AG04450 (cell line): ENCODE measurements around the gene PTPRCAP. TPM values are rescaled to one million over a fixed set of nuclear protein-coding genes. Genes with fewer than 3 reads are reported as not detected.
"Not testable (repeated sequence)": the region's sequence is repeated elsewhere in the genome, so short reads cannot be mapped to it uniquely, and the experiment has no call there.

ENCODE experiments used
- CTCF ChIA-PET: fragments of 300-600, 350-600 bp; formaldehyde crosslinking; extraction: SDS; loops from one replicate; lab custom pipeline; 2022; ENCODE audit warnings: antibody characterized with exemption, inconsistent platforms; lab: Charles Lee
- POLR2A ChIA-PET: fragments of 350-600 bp; formaldehyde crosslinking; extraction: SDS; loops from one replicate; lab custom pipeline; 2021; ENCODE audit warnings: antibody characterized with exemption, inconsistent platforms; lab: Yijun Ruan, JAX
- DNase-seq: peaks from one replicate; pipeline ENCODE4 v3.0.0-alpha.2; 2011; ENCODE audit warnings: low read depth, low spot score
- H3K27ac ChIP-seq: one replicate; pipeline ENCODE4 v1.5.1; 2012; ENCODE audit warnings: low read depth, low read length, control low read depth
- H3K27me3 ChIP-seq: one replicate; pipeline ENCODE4 v1.6.0; 2012; ENCODE audit warnings: low read length; ENCODE audit not compliant: control insufficient read depth, insufficient read depth
- H3K4me3 ChIP-seq: 2 replicates; pipeline ENCODE4 v1.5.1; 2011; ENCODE audit warnings: mild to moderate bottlenecking, low read depth, low read length, control low read depth
- H3K9me3 ChIP-seq: 2 replicates; pipeline ENCODE4 v1.5.1; 2012; ENCODE audit warnings: low read length; ENCODE audit not compliant: control insufficient read depth, insufficient read depth
- CTCF ChIP-seq: IDR thresholded peaks from 2 replicates; pipeline ENCODE4 v1.5.1; 2011; ENCODE audit warnings: low read depth, low read length, control low read depth, inconsistent platforms
- polyA plus RNA-seq: library from polyadenylated mRNA; depleted of rRNA; stranded (reverse); fragments of >200 nt; gene quantifications from 2 replicates; pipeline ENCODE4 v1.2.3, GENCODE V29; 2011

The PTPRCAP gene
- polyA plus RNA-seq, 1 experiment: 0.07 TPM

GRCh38 chr11:67404515-67405195 is 32.8 kb downstream of the PTPRCAP start:
- TF ChIP-seq CTCF: no peak
- Histone ChIP-seq H3K9me3 (peaks cover 3% of the 10 kb centered on the region; the same call in 1 of the 2 replicates), H3K4me3 (no peak overlapping the region), H3K27me3 (peaks cover 9% of the 10 kb centered on the region), H3K27ac (no peak overlapping the region)
- DNase-seq: no peak
- CTCF ChIA-PET: no interaction called here
- POLR2A ChIA-PET: interaction anchor here (1.2 kb wide), 1 partner anchor 16 kb away, joined by 3 read pairs; no protein-coding TSS in a partner anchor

DNA sequence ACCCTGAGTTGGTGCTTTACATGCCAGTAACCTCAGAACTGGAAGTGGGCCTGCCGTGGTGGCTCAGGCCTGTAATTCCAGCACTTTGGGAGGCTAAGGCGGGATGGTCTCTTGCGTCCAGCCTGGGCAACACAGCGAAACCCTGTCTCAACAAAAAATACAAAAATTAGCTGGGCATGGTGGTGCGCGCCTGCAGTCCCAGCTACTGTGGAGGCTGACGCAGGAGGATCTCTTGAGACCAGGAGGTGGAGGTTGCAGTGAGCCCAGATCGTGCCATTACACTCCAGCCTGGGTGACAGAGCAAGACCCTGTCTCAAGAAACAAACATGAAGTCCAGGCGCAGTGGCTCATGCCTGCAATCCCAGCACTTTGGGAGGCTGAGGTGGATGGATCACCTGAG is 34.4 kb downstream of the PTPRCAP start:
- CTCF ChIA-PET: interaction anchor here (1.9 to 3.1 kb wide), 2 partner anchors 51 to 80 kb away, joined by 8 to 23 read pairs; partner anchors contain the start of genes AIP and POLD4
- H3K9me3 ChIP-seq, H3K27me3 ChIP-seq, H3K4me3 ChIP-seq, H3K27ac ChIP-seq, DNase-seq: not testable (repeated sequence)
- POLR2A ChIA-PET: interaction anchor here (0.7 kb wide), 1 partner anchor 36 kb away, joined by 5 read pairs; no protein-coding TSS in a partner anchor

DNA sequence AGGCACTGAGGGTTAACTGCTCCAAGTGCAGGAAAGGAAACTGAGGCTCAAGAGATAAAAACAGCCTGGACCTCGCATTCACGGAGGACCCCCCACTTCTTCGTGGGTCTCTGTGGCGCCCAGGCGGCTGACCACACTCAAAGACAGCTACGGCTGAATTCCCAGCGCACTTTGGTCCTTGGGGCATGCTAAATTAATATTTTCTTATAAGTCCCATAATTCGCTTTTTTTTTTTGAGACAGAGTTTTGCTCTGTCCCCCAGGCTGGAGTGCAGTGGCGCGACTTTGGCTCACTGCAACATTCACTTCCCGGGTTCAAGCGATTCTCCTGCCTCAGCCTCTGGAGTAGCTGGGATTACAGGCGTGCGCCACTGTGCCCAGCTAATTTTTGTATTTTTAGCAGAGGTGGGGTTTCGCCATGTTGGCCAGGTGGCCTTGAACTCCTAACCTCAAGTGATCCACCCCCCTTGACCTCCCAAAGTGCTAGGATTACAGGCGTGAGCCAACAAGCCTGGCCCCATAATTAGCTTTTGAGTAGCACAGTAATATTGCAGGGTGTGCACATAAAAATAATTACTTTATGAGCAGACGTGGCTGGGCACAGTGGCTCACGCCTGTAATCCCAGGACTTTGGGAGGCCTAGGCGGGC is 35.2 kb downstream of the PTPRCAP start:
- CTCF ChIA-PET: interaction anchor here (0.6 to 3.1 kb wide), 26 partner anchors 9 to 105 kb away, joined by 3 to 23 read pairs (median 6); partner anchors contain the start of genes AIP, CDK2AP2, POLD4 and RAD9A
- H3K27me3 ChIP-seq, H3K9me3 ChIP-seq, DNase-seq: not testable (repeated sequence)
- POLR2A ChIA-PET: interaction anchor here (0.7 to 2.5 kb wide), 10 partner anchors 9 to 181 kb away, joined by 3 to 30 read pairs (median 6); partner anchors contain the start of genes GSTP1, POLD4, RAD9A and RPS6KB2
- Histone ChIP-seq H3K4me3 (peak overlapping the region; percentile 56), H3K27ac (peak overlapping the region; percentile 82)

- Histone ChIP-seq H3K4me3 (peak within 1 kb of the TSS; percentile 91), H3K27ac (peak within 1 kb of the TSS; percentile 82), H3K27me3 (no peaks in the 10 kb centered on the region), H3K9me3 (peaks cover 3% of the 10 kb centered on the region; the same call in 1 of the 2 replicates)
- DNase-seq: peak; percentile 65
- ChIA-PET POLR2A (interaction anchor here (0.7 to 2.5 kb wide), 16 partner anchors 10 to 182 kb away, joined by 3 to 30 read pairs (median 4); partner anchors contain the start of genes AIP, CLCF1, GSTP1 and POLD4), CTCF (interaction anchor here (0.6 to 3.1 kb wide), 36 partner anchors 9 to 207 kb away, joined by 3 to 23 read pairs (median 4); partner anchors contain the start of genes AIP, CDK2AP2, POLD4 and PTPRCAP)
- TF ChIP-seq CTCF: 0 out of 2 replicates have a peak, but pooled peaks have one; percentile 7
These were observed 35.8 kb downstream of the PTPRCAP start, which contains the start of gene PPP1CA for GRCh38 chr11:67401495-67402191. TSS of gene PPP1CA (minus strand) at chr11:67401858. CDS start at chr11:67401782, 76 bp downstream.

DNA sequence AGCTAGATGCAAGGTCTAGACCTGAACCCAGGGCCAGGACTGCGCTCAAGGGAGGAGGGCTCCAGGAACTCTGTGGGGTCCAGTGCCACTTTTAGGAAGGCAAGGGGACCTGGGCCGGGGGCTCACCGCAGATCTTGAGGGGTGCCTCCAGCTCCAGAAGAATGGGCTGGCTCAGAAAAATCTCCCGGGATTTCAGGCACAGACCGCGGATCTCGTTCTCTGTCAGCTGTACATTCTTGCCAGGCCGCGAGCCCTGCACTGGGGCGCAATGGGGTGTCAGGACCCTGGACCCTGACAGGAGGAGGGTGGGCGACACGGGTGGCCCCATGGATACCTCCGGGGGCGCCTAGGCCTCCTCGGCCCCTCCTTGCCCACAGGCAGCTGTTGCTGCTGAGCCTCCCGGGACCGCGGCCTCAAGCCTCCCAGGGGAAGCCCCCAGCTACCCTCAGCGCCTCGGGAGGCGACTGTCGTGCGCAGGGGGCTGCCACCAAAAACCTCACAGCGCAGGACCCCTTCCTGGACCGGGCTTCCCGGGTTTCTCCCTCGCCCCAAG is 36.5 kb downstream of the PTPRCAP start:
- Histone ChIP-seq H3K4me3 (peak overlapping the region; percentile 91), H3K9me3 (peaks cover 3% of the 10 kb centered on the region; the same call in 1 of the 2 replicates), H3K27ac (peak overlapping the region; percentile 73), H3K27me3 (no peaks in the 10 kb centered on the region)
- ChIA-PET POLR2A (interaction anchor here (0.6 to 2.5 kb wide), 15 partner anchors 9 to 182 kb away, joined by 3 to 30 read pairs (median 4); partner anchors contain the start of genes AIP, CLCF1, GSTP1 and POLD4), CTCF (interaction anchor here (0.6 to 3.1 kb wide), 28 partner anchors 10 to 208 kb away, joined by 3 to 23 read pairs (median 6); partner anchors contain the start of genes AIP, POLD4, PTPRCAP and RAD9A)
- DNase-seq: no peak
- no peak for TF ChIP-seq CTCF
